ENCODE measurements around the gene CYP2C18.
"Not testable (repeated sequence)": the region's sequence is repeated elsewhere in the genome, so short reads cannot be mapped to it uniquely, and the experiment has no call there.

Gene CYP2C18

DNA sequence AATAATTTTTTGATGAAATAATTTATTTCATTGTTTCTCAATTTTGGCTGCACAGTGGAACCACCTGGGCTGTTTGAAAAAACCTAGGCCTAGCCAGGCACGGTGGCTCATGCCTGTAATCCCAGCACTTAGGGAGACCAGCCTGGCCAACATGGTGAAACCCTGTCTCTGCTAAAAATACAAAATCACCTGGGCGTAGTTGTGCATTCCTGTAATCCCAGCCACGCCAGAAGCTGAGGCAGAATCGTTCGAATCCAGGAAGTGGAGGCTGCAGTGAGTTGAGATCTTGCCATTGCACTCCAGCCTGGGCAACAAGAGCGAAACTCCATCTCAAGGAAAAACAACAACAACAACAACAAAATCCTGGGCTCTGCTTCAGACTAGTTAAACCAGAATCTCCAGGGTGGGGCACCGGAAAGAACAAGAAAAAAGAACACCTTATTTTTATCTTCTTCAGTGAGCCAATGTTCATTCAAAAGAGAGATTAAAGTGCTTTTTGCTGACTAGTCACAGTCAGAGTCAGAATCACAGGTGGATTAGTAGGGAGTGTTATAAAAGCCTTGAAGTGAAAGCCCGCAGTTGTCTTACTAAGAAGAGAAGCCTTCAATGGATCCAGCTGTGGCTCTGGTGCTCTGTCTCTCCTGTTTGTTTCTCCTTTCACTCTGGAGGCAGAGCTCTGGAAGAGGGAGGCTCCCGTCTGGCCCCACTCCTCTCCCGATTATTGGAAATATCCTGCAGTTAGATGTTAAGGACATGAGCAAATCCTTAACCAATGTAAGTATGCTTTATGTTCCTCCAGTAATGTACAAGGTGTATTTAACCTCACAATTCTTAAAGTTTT is at the start of gene CYP2C18:
Gene CYP2C18, plus strand, starts transcription at position 516 of the 841 bp plus-strand sequence. Its CDS starts 91 bp downstream, at position 607.
- DNase-seq, result no peak

DNA sequence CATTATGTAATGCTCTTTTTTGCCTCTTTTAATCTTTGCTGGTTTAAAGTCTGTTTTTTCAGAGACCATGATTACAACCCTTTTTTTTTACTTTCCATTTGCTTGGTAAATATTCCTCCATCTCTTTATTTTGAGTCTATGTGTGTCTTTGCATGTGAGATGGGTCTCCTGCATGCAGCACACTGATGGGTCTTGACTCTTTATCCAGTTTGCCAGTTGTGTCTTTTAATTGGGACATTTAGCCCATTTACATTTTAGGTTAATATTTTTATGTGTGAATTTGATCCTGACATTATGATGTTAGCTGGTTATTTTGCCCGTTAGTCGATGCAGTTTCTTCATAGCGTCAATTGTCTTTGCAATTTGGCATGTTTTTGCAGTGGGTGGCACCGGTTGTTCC is 45.4 kb upstream of the CYP2C18 start:
- not testable (repeated sequence) for DNase-seq

DNA sequence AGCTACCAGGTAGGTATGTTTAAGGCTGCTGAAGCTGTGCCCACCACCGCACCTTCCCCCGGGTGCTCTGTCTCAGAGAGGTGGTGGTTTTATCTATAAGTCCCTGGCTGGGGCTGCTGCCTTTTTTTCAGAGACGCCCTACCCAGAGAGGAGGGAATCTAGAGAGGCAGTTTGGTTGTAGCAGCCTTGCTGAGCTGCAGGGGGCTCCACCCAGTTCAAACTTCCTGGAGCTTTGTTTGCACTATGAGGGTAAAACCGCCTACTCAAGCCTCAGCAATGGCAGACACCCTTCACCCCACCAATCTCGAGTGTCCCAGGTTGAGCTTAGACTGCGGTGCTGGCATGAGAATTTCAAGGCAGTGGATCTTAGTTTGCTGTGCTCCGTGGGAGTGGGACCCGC is 43.6 kb upstream of the CYP2C18 start:
- DNase-seq, result no peak

DNA sequence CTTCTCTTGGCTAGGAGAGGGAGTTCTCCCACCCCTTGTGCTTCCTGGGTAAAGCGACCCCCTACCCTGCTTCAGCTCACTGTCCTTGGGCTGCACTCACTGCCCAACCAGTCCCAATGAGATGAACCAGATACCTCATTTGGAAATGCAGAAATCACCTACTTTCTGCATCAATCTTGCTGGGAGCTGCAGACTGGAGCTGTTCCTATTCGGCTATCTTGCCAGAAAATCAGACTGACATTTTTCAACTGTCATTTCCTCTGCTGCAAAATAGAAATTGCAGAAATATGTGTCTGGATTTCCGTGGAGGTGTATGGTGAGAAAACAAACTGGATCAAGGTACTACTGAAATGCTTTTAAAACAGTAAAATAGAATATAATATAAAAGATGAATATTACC is 43.0 kb upstream of the CYP2C18 start:
- DNase-seq, result no peak

DNA sequence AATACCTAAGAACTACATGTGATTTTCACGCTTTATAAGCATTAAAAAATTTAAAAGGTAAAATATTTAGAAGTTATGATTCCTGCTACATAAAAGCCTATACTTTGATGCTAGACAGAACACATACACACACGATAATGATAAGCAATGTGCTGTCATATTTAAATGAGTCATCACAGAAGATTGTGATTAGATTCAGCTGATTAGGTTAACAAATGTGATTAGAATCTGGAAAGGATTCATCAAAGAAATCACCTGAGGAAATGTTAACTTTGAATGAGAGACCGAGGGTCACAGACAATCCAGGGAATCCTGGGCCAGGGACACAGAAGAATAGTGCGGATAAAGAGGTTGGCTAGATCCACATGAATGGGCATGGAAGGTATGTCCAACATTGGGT is 42.0 kb upstream of the CYP2C18 start:
- DNase-seq, result no peak

DNA sequence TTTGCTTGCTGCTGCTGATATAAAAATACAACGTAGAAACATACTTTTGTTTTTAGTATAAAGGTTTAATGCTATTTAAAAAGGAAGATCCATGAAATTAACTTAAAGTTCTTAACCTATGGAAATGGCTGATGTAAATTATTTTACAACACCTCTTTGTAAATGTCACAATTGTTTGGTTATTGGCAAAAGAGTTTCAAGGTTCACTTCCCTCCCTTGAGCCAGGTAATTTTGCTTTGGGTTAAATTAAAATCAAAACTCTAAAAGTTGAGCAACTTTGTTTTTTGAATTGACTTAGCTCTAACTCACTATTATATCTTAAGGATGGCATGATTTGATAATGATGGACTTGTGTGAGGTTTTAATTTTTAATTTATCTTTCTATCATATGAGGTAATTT is 39.2 kb upstream of the CYP2C18 start:
- no peak for DNase-seq

DNA sequence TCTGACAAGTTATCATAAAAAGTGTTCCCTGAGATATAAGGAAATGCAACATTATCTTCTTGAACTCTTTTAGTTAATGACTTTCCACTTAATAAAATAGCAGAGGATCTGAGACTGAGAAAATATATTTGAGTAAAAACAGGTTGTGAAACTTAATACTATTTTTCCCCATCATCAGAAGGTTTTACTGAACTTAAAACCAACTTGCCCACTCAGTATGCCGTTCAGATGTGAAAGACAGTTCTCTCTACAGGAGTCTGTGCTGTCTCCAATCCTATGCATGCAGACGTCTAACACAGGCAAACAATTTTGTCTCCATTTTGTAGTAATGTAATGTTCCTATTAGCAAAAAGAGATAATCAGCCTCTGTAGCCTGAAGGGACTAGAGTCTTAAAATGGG is 38.2 kb upstream of the CYP2C18 start:
- no peak for DNase-seq

DNA sequence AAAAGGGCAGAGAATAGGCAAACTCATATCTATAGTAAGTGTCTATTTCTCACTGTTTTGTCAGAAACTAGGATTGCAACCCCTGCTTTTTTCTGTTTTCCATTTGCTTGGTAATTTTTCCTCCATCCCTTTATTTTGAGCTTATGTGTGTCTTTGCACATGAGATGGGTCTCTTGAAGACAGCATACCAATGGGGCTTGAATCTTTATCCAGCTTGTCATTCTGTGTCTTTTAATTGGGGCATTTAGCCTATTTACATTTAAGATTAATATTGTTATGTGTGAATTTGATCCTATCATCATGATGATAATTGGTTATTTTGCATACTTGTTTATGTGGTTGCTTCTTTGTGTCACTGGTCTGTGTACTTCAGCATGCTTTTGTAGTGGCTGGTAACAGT is 28.3 kb upstream of the CYP2C18 start:
- not testable (repeated sequence) for DNase-seq

DNA sequence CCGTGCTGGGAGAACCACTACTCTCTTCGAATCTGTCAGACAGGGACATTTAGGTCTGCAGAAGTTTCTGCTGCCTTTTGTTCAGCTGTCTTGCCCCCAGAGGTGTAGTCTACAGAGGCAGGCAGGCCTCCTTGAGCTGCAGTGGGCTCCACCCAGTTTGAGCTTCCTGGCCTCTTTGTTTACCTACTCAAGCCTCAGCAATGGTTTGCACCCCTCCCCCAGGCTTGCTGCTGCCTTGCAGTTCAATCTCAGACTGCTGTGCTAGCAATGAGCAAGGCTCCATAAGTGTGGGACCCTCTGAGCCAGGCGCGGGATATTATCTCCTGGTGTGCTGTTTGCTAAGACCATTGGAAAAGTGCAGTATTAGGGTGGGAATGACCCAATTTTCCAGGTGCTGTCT is 20.5 kb upstream of the CYP2C18 start:
- DNase-seq, result not testable (repeated sequence)

DNA sequence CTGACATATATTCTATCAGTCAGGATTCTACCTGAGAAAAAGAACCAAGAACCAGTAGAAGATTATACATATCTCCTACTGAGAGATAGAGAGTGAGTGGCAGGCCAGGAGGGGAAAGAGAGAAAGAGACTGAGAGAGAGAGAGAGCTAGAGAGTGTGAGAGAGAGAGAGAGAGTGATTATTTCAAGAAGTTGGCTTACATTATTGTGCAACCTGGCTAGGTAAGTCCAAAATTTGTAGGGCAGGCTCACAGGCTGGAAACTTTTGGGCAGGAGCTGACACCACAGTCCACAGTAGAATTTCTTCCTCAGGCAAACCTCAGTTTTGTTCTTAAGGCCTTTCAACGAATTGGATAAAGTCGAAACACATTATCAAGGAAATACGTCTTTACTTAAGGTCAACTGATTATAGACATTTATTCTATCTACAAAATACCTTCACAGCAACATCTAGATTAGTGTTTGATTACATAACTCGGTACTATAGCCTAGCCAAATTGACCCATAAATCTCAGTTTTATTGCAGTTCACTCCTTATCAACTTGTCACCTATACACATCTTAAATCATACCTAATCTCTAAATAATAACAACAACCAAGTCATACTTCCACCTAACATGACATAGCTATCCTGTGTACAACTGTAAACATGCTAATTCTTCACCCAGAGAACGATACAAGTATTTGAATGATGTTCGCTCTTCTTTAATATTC is 17.0 kb upstream of the CYP2C18 start:
- no peak for DNase-seq

DNA sequence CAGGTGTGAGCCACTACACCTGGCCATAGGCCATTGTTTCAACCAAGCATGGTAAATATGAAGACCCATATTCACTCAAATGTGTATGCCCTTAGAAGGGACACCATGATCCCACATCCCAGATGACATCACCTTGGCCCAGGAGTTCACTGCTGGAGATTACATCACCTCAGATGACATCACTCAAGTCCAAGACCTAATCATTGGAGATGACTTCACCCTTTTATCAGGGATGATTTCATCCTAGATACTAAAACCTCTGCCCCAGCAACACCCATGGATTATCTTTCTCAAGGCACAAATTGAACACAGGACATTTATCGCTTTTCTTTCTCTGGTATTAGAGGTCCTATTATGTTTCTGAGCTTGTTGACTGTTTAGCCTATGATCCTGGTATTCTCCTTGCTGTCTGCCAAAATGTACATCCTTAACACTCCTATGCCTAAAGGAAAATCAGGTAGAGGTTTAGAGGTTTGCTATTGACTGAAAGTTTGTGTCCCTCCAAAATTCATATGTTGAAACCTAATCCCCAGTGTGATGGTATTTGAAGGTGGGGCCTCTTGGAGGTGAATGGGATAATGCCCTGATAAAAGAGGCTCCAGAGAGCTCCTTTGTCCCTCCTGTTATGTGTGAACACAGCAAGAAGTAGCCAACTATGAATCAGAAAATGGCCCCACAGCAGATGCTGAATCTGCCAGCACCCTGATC is 9.8 kb upstream of the CYP2C18 start:
- no peak for DNase-seq

DNA sequence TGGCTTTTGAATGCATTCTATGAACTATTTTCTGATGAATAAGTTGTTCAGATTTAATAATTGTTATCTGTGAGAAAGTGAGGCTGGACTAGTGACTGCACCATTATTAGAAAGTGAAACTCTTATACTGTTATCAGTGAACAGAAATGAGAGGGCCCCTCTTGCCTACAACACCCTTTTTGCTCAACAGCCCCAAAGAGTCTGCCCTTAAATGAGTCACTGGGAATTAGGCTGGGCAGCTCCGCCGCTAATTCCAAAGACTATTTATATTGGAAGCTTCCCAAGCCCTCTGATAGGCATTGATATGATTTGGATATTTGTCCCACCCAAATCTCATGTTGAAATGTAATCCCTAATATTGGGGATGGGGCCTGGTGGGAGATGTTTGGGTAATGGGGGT is 7.0 kb upstream of the CYP2C18 start:
- DNase-seq, result no peak

DNA sequence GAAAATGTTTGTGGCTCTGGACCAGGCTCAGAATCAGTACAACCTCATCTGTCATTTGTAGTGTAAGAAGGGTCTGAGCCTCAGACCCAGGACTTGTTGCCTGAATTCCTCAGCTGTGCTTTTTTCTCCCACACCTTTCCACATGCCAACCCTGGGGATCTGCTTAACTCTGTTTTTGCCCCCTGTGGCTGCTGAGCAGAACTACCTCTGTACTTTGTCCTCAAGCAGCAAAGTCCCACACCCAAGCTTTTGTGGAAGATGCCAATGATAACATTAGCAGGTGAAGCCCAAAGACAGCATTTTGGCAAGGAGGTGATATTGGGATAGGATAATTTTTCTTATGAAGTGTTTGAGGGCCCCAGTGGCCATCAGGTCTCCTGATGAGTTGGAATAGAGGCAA is 5.8 kb upstream of the CYP2C18 start:
- no peak for DNase-seq

DNA sequence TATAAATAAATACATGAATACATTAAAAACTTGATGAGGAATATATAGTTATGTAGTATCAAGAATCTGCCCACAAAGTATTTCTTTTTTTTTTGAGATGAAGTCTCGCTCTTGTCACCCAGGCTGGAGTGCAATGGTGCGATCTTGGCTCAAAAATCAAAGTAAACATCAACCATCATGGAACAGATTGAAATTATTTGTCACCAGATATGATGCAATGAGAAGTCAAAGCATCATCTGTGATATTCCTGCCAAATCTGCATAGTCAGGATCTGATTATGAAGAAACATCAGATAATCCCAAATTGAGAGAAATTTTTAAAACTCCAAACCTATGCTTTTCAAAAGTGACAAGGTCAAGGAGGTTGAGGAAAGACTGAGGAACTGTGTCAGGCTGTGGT is 5.1 kb upstream of the CYP2C18 start:
- no peak for DNase-seq

DNA sequence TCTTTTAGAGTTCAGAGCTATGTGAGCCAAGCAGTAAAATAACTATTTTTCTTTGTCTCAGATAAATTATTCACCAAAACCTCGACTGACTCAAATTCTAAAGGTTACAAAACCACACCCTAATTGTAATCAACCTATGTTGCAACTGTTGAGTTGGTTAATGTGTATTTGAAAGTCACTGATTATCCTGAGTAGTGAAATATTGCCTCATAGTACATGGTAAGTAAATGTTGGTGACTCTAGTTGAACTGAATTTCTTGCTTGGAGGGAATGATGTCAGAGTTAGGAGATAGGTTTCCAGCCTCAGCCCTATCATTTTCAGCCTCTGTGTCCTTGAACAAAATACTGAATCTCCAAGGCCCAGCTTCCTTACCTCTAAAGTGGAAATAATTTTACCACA is 3.0 kb upstream of the CYP2C18 start:
- no peak for DNase-seq

DNA sequence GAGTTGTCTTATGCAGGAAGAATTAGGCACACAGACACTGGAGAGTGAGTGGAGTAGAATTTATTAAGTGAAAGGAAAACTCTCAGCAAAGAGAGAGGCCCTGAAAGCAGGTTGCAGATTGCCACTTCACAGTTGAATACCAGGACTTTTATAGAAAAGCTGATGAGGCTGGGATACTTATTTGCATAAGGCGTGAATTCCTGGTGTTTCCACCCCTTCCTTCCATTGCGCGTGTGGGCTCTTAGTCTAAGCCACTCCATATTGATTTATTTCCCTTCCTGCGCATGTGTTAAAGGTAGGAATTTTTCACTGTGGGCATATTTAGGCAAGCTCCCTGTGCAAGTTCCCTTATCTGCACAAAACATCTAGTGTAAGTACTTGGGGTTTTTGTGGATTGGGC is 893 bp upstream of the CYP2C18 start:
- DNase-seq, result not testable (repeated sequence)

DNA sequence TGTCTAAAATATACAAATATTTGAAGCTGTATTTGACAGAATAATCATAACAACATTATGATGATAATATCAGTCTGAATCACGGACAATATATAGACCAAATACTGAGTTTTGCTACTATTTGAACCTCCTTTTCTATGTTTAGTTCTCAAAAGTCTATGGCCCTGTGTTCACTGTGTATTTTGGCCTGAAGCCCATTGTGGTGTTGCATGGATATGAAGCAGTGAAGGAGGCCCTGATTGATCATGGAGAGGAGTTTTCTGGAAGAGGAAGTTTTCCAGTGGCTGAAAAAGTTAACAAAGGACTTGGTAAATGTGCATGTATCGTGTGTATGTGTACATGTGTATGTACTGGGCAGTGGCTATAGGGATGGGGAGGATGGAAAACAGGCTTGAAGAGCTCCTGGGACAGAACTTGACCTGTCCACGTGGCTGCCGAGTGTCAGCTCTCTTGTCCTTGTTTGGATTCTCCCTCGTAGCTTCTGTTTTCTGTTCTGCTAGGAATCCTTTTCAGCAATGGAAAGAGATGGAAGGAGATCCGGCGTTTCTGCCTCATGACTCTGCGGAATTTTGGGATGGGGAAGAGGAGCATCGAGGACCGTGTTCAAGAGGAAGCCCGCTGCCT is 4.2 kb downstream of the CYP2C18 start:
- no peak for DNase-seq

DNA sequence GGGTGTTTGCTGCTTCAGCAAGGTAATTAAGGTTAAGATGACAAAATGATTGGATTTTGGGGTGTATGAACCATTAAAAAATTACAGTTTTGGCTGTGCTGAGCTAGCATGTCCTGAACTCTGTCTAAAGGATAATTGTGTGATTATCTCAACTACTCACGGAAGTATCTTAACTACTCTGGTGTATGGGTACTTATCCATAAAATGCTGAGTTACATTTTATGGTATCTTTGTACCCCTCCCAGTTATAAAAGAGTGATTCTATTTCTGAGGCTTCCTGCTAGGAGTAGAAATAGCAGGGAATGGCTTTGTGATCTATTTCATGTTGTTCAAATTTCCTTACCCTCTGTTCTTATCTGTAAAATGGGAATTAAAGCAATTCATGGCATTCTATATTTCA is 22.6 kb downstream of the CYP2C18 start:
- no peak for DNase-seq

DNA sequence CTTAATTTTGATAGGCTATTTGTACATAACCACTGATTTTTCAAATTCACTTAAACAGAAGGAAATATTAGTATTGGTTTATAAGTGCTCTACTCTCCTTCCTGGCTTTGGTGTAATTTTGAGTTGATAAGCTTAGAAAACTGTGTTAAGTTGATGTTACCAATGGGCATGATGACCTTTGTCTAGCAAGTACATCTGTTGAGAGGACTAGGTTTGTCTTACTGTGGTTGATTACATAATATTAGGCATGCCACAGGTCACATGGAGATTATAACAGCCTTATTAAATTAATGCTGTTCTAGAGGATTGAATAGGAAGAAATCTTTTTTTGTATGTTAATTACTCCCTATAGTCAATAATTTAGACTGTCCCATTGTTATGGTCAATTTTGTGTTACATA is 27.0 kb downstream of the CYP2C18 start:
- no peak for DNase-seq

DNA sequence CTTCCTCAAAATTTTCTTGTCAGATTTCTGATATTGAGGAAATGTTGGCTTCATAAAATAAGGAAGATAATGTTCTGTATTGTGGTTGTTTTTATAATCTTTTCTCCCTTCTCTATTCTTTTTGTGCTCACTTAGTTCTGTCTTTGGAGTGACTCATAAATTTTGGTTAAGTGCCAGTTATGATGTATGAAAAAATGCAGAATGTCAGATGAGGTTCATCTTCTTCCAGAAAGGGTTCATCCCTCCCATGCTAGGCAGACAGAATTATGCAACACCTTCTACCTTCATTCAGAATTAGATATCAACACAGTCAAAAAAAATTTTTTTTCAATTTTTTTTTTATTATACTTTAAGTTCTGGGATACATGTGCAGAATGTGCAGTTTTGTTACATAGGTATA is 42.3 kb downstream of the CYP2C18 start:
- no peak for DNase-seq

DNA sequence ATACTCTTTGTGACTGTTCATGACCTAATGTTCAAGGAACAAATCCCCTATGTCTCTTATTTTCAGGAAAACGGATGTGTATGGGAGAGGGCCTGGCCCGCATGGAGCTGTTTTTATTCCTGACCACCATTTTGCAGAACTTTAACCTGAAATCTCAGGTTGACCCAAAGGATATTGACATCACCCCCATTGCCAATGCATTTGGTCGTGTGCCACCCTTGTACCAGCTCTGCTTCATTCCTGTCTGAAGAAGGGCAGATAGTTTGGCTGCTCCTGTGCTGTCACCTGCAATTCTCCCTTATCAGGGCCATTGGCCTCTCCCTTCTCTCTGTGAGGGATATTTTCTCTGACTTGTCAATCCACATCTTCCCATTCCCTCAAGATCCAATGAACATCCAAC is 51.7 kb downstream of the CYP2C18 start:
- DNase-seq, result no peak

DNA sequence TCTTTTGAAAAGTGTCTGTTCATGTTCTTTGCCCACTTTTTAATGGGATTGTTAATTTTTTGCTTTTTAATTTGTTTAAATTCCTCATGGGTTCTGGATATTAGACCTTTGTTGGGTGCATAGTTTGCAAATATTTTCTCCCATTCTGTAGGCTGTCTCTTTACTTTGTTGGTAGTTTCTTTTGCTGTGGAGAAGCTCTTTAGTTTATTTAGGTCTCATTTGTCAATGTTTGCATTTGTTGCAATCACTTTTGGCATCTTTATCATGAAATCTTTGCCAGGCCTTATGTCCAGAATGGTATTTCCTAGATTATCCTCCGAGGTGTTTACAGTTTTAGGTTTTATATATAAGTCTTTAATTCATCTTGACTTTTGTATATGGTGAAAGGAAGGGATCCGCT is 55.1 kb downstream of the CYP2C18 start:
- DNase-seq, result no peak

DNA sequence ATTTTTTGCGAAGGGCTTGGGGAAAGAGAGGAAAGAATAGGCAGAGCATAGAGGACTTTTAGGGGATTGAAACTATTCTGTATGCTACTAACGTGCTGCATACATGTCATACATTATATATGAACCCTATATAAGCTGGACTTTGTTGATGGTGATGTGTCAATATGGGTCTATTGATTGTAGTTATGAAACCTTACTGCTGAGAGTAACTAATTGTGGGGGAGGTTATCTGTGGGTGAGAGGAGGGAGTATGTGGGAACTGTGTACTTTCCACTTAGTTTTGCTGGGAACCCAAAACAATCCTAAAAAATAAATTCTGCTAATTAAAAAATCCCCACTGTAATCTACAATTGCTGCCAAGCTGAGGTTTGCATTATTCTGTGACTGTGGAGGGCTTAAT is 63.6 kb downstream of the CYP2C18 start:
- DNase-seq, result no peak
